HepG2 (cell line): ENCODE results near the gene EFNA3. TPM values are rescaled to one million over a fixed set of nuclear protein-coding genes. Genes with fewer than 3 reads are reported as not detected.

Experiments used
- ATAC-seq: fragments of 200-7000 bp; cut with Tn5 transposase; 3 replicates; pipeline ENCODE4 v1.9.1; 2020; ENCODE audit warnings: mild to moderate bottlenecking, moderate library complexity
- BruUV-seq: library from RNA; stranded (reverse); fragments of 400-500 nt; replicated peaks from 2 replicates; lab custom pipeline; 2021; lab: Mats Ljungman, UMichigan
- CTCF ChIA-PET: fragments of 300-600 bp; formaldehyde crosslinking; extraction: SDS; loops from one replicate; lab custom pipeline; 2021; ENCODE audit warnings: low total read pairs, inconsistent platforms, low intra/inter-chr PET ratio; lab: Yijun Ruan, JAX
- POLR2A ChIA-PET: fragments of 350-600 bp; sonication (Branson Sonifier 250); formaldehyde crosslinking; loops from one replicate; lab custom pipeline; 2020; ENCODE audit warnings: antibody characterized with exemption, inconsistent platforms; lab: Yijun Ruan, JAX
- DNase-seq: peaks from one replicate; pipeline ENCODE4 v3.0.0-alpha.2; 2015; ENCODE audit warnings: low spot score
- FAIRE-seq: peaks from 3 replicates; lab custom pipeline; 2011; peaks lifted over from hg19 to GRCh38; lab: Jason Lieb, UNC
- H2AFZ ChIP-seq: one replicate; pipeline ENCODE4 v1.6.1; 2011; ENCODE audit warnings: low read length, inconsistent platforms
- H3K27ac ChIP-seq: fragments of 300-600 bp; 3 replicates; pipeline ENCODE4 v1.8.0; 2011; ENCODE audit warnings: mixed run types, mild to moderate bottlenecking, mixed read lengths, low read length, inconsistent platforms; ENCODE audit not compliant: insufficient read depth; ENCODE audit errors: extremely low read length
- H3K27me3 ChIP-seq, 2 experiments: fragments of 200-600 bp in 1 of 2; 2 replicates in 1 of 2; 3 replicates in 1 of 2; pipeline versions ENCODE4 v1.6.0 to v1.8.0; 2011; ENCODE audit warnings: low read length in 2 of 2, mild to moderate bottlenecking in 2 of 2, moderate library complexity in 2 of 2, inconsistent platforms in 1 of 2; ENCODE audit not compliant: insufficient read depth in 2 of 2, control insufficient read depth in 1 of 2
- H3K36me3 ChIP-seq, 2 experiments: fragments of 200-600 bp in 1 of 2; replicated peaks in 1 of 2; 2 replicates in 1 of 2; 3 replicates in 1 of 2; pipeline versions ENCODE4 v1.5.1 to v1.8.0; 2011; ENCODE audit warnings: low read length in 2 of 2, inconsistent platforms in 1 of 2; ENCODE audit not compliant: insufficient read depth in 2 of 2, control insufficient read depth in 1 of 2
- H3K4me1 ChIP-seq: 2 replicates; pipeline ENCODE4 v1.5.1; 2012; ENCODE audit warnings: low read length, inconsistent platforms; ENCODE audit not compliant: insufficient read depth
- H3K4me2 ChIP-seq: 2 replicates; pipeline ENCODE4 v1.6.0; 2011; ENCODE audit warnings: low read depth, low read length, inconsistent platforms
- H3K4me3 ChIP-seq, 3 experiments: fragments of 200-600 bp in 1 of 3; sonication (generic), shearing (Covaris generic) in 1 of 3; replicated peaks in 1 of 3; 2 replicates each; pipeline ENCODE4 v1.5.1; 2011 to 2016; ENCODE audit warnings: low read length in 3 of 3, inconsistent platforms in 2 of 3, low read depth in 2 of 3, mild to moderate bottlenecking in 2 of 3, control low read depth in 1 of 3, mixed read lengths in 1 of 3; ENCODE audit not compliant: insufficient read depth in 1 of 3
- H3K79me2 ChIP-seq: one replicate; pipeline ENCODE4 v1.6.1; 2011; ENCODE audit warnings: low read length, inconsistent platforms; ENCODE audit not compliant: insufficient read depth
- H3K9ac ChIP-seq: 2 replicates; pipeline ENCODE4 v1.6.0; 2011; ENCODE audit warnings: mild to moderate bottlenecking, low read depth, low read length, inconsistent platforms; ENCODE audit not compliant: insufficient read depth
- H3K9me3 ChIP-seq: 2 replicates; pipeline ENCODE4 v1.5.1; 2012; ENCODE audit warnings: mild to moderate bottlenecking, low read length
- H4K20me1 ChIP-seq: 2 replicates; pipeline ENCODE4 v1.6.0; 2011; ENCODE audit warnings: inconsistent platforms, mild to moderate bottlenecking, low read length, moderate library complexity; ENCODE audit not compliant: insufficient read depth
- BRD4 ChIP-seq: sonication (generic); formaldehyde crosslinking; IDR thresholded peaks from 2 replicates; pipeline ENCODE4 v1.4.0; 2020; ENCODE audit warnings: missing genetic modification reagents
- LCORL ChIP-seq, 2 experiments: fragments of 450-650 bp in 1 of 2; sonication (generic) in 1 of 2; formaldehyde crosslinking in 1 of 2; IDR thresholded peaks; 2 replicates each; pipeline versions ENCODE4 v1.5.0 to v1.6.1; 2017 to 2020; ENCODE audit warnings: antibody characterized with exemption in 1 of 2, missing genetic modification reagents in 1 of 2
- ONECUT2 ChIP-seq: sonication (generic); formaldehyde crosslinking; IDR thresholded peaks from 2 replicates; pipeline ENCODE4 v1.4.0; 2020; ENCODE audit warnings: missing genetic modification reagents
- ZBTB10 ChIP-seq: sonication (generic); formaldehyde crosslinking; IDR thresholded peaks from 2 replicates; pipeline ENCODE4 v1.4.0; 2020; ENCODE audit warnings: missing genetic modification reagents, borderline replicate concordance
- ZNF451 ChIP-seq: sonication (generic); formaldehyde crosslinking; IDR thresholded peaks from 2 replicates; pipeline ENCODE4 v1.5.0; 2020; ENCODE audit warnings: mild to moderate bottlenecking, missing genetic modification reagents
- ZNF501 ChIP-seq: sonication (generic); formaldehyde crosslinking; IDR thresholded peaks from 2 replicates; pipeline ENCODE4 v1.5.1; 2020; ENCODE audit warnings: mild to moderate bottlenecking, moderate library complexity, missing genetic modification reagents
- ZNF607 ChIP-seq: sonication (generic); formaldehyde crosslinking; IDR thresholded peaks from 2 replicates; pipeline ENCODE4 v1.5.1; 2020; ENCODE audit warnings: missing genetic modification reagents, mild to moderate bottlenecking, borderline replicate concordance
- WGBS: methylation state at CpG from one replicate; pipeline ENCODE4 v1.1.6; 2017; ENCODE audit warnings: low lambda C conversion rate; 5-methylcytosine and 5-hydroxymethylcytosine counted together
- in situ Hi-C: cut with HindIII; loops from 2 replicates; pipeline ENCODE4 v1.10.0; 2017; ENCODE audit warnings: low pct_unique_long_range_greater_than_20kb; ENCODE audit not compliant: extremely low pct_ligation_motif_present
- intact Hi-C: fragments of 100-400 bp; cut with micrococcal nuclease; formaldehyde crosslinking; loops from one replicate; pipeline ENCODE4 v1.10.0; 2022; ENCODE audit not compliant: unreplicated experiment
- polyA plus RNA-seq, 8 experiments: library from polyadenylated mRNA; depleted of rRNA in 3 of 8; stranded (reverse) in 7 of 8; unstranded in 1 of 8; fragments of >200 nt; fragmentation: Illumina TruSeq in 4 of 8; extraction: Trizol in 4 of 8; gene quantifications; 2 replicates each; pipeline versions ENCODE4 v1.2.1 to v1.2.3, GENCODE V29; 2011 to 2016; ENCODE audit warnings: low read depth in 4 of 8, missing spikeins in 1 of 8, mixed read lengths in 1 of 8; ENCODE audit not compliant: insufficient read depth in 1 of 8
- total RNA-seq, 5 experiments: library from RNA; depleted of rRNA; stranded (reverse); fragments of >200 nt; fragmentation: Illumina TruSeq; extraction: Trizol; gene quantifications; 2 replicates each; pipeline ENCODE4 v1.2.3, GENCODE V29; 2016; ENCODE audit warnings: low read depth in 1 of 5

EFNA3 gene
- total and polyA plus RNA-seq, 2 of the 13 experiments (the other 11 are each of a cell fraction or from before 2014, with no cell fraction given) = 1.0 to 5.7 TPM

GRCh38 chr1:155032886-155033285, 45.8 kb upstream of the EFNA3 start:
- ATAC-seq = no peak
- Histone ChIP-seq H3K9me3 (no peaks in the 10 kb centered on the region), H3K27me3 (peaks cover 7 to 61% of the 10 kb centered on the region in 2 experiments), H3K4me1 (peaks cover 28% of the 10 kb centered on the region), H3K36me3 (no peaks in the 10 kb centered on the region), H3K4me2 (no peak overlapping the region), H3K4me3 (no peak overlapping the region), H3K27ac (no peak overlapping the region), H3K79me2 (no peaks in the 10 kb centered on the region), H4K20me1 (no peaks in the 10 kb centered on the region), H2AFZ (no peak overlapping the region), H3K9ac (no peak overlapping the region)
- FAIRE-seq = no peak
- 53% methylated on average over 8 of the region's 12 CpGs for WGBS
- ChIA-PET CTCF (no interaction called here), POLR2A (no interaction called here)
- in situ Hi-C loops = no loop called here
- intact Hi-C loops = no loop called here
- no peak for DNase-seq
- BruUV-seq = no TSS peak
- TF ChIP-seq ZNF607 (CRISPR knock-in tag) (no peak), ZNF501 (no peak), ZBTB10 (no peak), ZNF451 (CRISPR knock-in tag) (no peak), LCORL (IDR thresholded peaks at IDR 0.05) (no peak), LCORL (CRISPR knock-in tag; IDR thresholded peaks at IDR 0.05) (no peak), ONECUT2 (no peak), BRD4 (CRISPR knock-in tag) (no peak)
